ENCODE measurements around the gene NT5DC2. TPM values are rescaled to one million over a fixed set of nuclear protein-coding genes. Genes with fewer than 3 reads are reported as not detected.

NT5DC2 gene
- total RNA-seq, 1 donor from 2014 or later: 192 TPM

DNA sequence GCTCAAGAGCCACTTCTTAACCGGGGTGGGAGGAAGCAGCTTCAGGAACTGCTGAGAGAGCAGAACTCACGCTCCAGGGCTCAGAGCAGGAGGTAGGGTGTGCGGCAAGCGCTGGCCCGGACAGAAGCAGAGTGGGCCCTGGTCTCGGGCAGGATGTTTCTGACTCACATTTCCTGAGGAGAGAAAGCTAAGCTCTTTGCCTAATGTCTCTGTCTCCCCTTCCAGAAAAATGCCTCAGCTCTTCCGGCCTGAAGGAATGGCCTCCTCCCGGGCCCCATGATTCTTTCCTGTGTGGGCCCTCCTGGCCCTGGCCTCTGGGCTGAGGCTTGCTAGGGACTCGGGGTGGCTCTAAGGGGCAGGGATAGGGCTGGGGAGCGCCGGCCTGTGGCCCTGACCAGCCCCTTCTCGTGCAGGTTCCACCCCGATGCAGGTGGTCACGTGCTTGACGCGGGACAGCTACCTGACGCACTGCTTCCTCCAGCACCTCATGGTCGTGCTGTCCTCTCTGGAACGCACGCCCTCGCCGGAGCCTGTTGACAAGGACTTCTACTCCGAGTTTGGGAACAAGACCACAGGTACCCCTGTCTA is 42.6 kb downstream of the NT5DC2 start:
- DNase-seq (ENCODE audit: low read depth): no peak
- peaks cover 4% of the 10 kb centered on the region for H3K36me3 ChIP-seq (ENCODE audit: control insufficient read depth, insufficient read depth, low read length)
- H3K4me3 ChIP-seq (ENCODE audit: low read depth, low read length): no peak overlapping the region
- TF ChIP-seq, protein P1, sequence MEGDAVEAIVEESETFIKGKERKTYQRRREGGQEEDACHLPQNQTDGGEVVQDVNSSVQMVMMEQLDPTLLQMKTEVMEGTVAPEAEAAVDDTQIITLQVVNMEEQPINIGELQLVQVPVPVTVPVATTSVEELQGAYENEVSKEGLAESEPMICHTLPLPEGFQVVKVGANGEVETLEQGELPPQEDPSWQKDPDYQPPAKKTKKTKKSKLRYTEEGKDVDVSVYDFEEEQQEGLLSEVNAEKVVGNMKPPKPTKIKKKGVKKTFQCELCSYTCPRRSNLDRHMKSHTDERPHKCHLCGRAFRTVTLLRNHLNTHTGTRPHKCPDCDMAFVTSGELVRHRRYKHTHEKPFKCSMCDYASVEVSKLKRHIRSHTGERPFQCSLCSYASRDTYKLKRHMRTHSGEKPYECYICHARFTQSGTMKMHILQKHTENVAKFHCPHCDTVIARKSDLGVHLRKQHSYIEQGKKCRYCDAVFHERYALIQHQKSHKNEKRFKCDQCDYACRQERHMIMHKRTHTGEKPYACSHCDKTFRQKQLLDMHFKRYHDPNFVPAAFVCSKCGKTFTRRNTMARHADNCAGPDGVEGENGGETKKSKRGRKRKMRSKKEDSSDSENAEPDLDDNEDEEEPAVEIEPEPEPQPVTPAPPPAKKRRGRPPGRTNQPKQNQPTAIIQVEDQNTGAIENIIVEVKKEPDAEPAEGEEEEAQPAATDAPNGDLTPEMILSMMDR (IDR thresholded peaks at IDR 0.05; ENCODE audit: insufficient read depth, low read length, poor library complexity, severe bottlenecking): no peak
- H3K27me3 ChIP-seq (ENCODE audit: control insufficient read depth, insufficient read depth, low read length): no peaks in the 10 kb centered on the region

DNA sequence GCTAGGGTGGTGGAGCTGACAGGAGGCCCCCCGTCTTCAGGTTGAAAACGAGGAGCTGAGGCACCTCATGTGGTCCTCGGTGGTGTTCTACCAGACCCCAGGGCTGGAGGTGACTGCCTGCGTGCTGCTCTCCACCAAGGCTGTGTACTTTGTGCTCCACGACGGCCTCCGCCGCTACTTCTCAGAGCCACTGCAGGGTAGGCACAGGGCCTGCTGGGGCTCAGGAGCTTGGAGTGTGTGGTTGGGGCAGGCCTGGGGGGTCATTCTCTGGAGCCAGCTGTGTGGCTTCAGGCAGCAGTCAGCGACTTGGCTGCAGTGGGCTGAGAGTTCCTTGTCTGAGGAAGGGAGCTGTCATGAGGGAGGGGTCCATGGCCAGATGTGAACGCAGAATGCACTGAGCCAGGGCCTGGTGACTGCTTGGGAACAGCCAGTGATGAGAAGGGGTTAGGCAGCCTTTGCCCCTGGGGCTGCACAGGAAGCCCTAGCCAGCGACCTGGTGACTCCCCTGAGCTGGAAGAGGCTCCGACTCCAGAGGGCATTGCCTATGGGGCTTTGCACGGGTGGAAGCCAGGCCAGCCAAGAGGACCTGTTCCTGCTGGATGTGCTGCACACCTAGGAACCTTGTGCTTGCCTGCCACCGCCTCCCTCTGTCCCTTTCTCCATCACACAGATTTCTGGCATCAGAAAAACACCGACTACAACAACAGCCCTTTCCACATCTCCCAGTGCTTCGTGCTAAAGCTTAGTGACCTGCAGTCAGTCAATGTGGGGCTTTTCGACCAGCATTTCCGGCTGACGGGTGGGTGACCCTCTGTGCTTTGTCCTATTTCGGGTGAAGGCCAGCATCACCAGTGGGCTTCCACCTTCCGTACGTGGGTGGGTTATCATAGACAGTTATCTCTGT is 43.4 kb downstream of the NT5DC2 start:
- TF ChIP-seq, protein P1 (IDR thresholded peaks at IDR 0.05; ENCODE audit: insufficient read depth, low read length, poor library complexity, severe bottlenecking): no peak
- H3K27me3 ChIP-seq (ENCODE audit: control insufficient read depth, insufficient read depth, low read length): no peaks in the 10 kb centered on the region
- DNase-seq (ENCODE audit: low read depth): no peak
- peaks cover 4% of the 10 kb centered on the region for H3K36me3 ChIP-seq (ENCODE audit: control insufficient read depth, insufficient read depth, low read length)
- H3K4me3 ChIP-seq (ENCODE audit: low read depth, low read length): no peak overlapping the region

- Histone ChIP-seq H3K27me3 (ENCODE audit: control insufficient read depth, insufficient read depth, low read length) (no peaks in the 10 kb centered on the region), H3K36me3 (ENCODE audit: control insufficient read depth, insufficient read depth, low read length) (peaks cover 4% of the 10 kb centered on the region), H3K4me3 (ENCODE audit: low read depth, low read length) (no peak overlapping the region)
- TF ChIP-seq, protein P1 (IDR thresholded peaks at IDR 0.05; ENCODE audit: insufficient read depth, low read length, poor library complexity, severe bottlenecking): no peak
- DNase-seq (ENCODE audit: low read depth): no peak
Measured at GRCh38 chr3:52489453-52489852, 44.2 kb downstream of the NT5DC2 start.

DNA sequence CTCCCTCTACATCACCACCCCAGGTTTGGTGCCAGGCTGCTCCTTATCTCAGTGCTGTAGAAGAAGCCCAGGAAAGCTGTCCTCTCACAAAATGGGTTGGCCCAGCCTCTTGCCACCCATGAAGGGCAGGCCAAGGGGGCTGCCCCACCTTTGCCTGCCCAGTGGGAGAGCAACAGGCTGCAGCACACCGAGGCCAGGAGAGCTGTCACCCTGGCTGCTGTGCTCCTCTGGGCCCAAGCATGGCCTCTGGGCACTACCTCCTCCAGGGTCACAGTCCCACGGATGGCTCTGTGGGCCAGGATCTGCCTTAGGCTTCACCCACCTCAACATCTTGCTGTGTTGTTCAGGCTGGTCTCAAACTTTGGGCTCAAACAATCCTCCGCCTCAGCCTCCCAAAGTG is 44.9 kb downstream of the NT5DC2 start:
- Histone ChIP-seq H3K4me3 (ENCODE audit: low read depth, low read length) (no peak overlapping the region), H3K27me3 (ENCODE audit: control insufficient read depth, insufficient read depth, low read length) (no peaks in the 10 kb centered on the region), H3K36me3 (ENCODE audit: control insufficient read depth, insufficient read depth, low read length) (peaks cover 4% of the 10 kb centered on the region)
- TF ChIP-seq, protein P1 (IDR thresholded peaks at IDR 0.05; ENCODE audit: insufficient read depth, low read length, poor library complexity, severe bottlenecking): no peak
- no peak for DNase-seq (ENCODE audit: low read depth)

- H3K36me3 ChIP-seq (ENCODE audit: control insufficient read depth, insufficient read depth, low read length): peaks cover 6% of the 10 kb centered on the region
- no peak overlapping the region for H3K4me3 ChIP-seq (ENCODE audit: low read depth, low read length)
- TF ChIP-seq, protein P1 (IDR thresholded peaks at IDR 0.05; ENCODE audit: insufficient read depth, low read length, poor library complexity, severe bottlenecking): no peak
- DNase-seq (ENCODE audit: low read depth): no peak
- no peaks in the 10 kb centered on the region for H3K27me3 ChIP-seq (ENCODE audit: control insufficient read depth, insufficient read depth, low read length)
Measured at GRCh38 chr3:52487788-52488691, 45.6 kb downstream of the NT5DC2 start.
